ENCODE data around the gene RPS6KL1. TPM values are rescaled to one million over a fixed set of nuclear protein-coding genes. Genes with fewer than 3 reads are reported as not detected.

The RPS6KL1 gene
- polyA plus RNA-seq, 1 donor from 2014 or later, result 147 TPM

DNA sequence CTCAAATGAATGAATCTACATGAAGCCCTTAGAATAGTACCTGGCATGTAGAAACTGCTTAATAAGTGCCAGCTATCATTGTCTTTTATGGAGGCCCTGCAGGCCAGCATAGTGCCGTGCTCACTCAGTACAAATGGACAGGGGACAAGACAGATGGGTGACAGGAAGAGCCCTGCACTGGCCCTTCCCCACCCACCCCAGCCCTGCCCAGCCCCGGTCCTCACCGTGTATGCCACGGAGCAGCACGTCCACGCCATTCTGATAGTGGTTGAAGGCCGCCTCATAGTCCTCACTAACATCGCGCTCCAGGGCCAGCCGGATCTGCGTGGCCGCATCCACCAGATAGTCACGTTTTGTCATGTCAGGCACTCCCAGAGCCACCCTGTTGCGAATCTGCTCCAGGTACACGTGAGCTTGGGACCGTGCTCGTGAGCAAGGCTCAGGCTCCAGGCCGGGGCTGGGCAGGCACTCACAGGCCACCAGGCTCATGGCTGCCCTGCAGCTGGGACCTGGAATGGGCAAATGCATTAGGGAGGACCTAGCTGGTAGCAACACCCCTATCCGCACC, 1.9 kb downstream of the RPS6KL1 start:
- Histone ChIP-seq H3K9ac (ENCODE audit: low read length) (no peak overlapping the region), H3K27ac (ENCODE audit: low read length) (no peak overlapping the region), H3K79me2 (replicated peaks; ENCODE audit: insufficient read depth, low read length) (no peaks in the 10 kb centered on the region), H3K36me3 (ENCODE audit: insufficient read depth, low read length) (no peaks in the 10 kb centered on the region), H3K9me3 (ENCODE audit: low read length) (no peaks in the 10 kb centered on the region), H2AFZ (ENCODE audit: low read depth, low read length) (no peak overlapping the region), H3K9me2 (ENCODE audit: insufficient read depth, low read length) (no peaks in the 10 kb centered on the region), H3K27me3 (ENCODE audit: insufficient read depth, low read depth, low read length) (no peaks in the 10 kb centered on the region), H3K4me2 (ENCODE audit: low read length) (no peak overlapping the region), H3K4me3 (ENCODE audit: low read length) (peak overlapping the region; percentile 21), H4K20me1 (ENCODE audit: insufficient read depth) (no peaks in the 10 kb centered on the region), H3F3A (ENCODE audit: insufficient read depth, low read length, poor library complexity, severe bottlenecking) (no peaks in the 10 kb centered on the region)
- TF ChIP-seq TAF1 (IDR thresholded peaks at IDR 0.05; ENCODE audit: low read depth), result no peak
- TF ChIP-seq, protein P1, sequence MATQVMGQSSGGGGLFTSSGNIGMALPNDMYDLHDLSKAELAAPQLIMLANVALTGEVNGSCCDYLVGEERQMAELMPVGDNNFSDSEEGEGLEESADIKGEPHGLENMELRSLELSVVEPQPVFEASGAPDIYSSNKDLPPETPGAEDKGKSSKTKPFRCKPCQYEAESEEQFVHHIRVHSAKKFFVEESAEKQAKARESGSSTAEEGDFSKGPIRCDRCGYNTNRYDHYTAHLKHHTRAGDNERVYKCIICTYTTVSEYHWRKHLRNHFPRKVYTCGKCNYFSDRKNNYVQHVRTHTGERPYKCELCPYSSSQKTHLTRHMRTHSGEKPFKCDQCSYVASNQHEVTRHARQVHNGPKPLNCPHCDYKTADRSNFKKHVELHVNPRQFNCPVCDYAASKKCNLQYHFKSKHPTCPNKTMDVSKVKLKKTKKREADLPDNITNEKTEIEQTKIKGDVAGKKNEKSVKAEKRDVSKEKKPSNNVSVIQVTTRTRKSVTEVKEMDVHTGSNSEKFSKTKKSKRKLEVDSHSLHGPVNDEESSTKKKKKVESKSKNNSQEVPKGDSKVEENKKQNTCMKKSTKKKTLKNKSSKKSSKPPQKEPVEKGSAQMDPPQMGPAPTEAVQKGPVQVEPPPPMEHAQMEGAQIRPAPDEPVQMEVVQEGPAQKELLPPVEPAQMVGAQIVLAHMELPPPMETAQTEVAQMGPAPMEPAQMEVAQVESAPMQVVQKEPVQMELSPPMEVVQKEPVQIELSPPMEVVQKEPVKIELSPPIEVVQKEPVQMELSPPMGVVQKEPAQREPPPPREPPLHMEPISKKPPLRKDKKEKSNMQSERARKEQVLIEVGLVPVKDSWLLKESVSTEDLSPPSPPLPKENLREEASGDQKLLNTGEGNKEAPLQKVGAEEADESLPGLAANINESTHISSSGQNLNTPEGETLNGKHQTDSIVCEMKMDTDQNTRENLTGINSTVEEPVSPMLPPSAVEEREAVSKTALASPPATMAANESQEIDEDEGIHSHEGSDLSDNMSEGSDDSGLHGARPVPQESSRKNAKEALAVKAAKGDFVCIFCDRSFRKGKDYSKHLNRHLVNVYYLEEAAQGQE (IDR thresholded peaks at IDR 0.05; ENCODE audit: borderline replicate concordance), result no peak
- TF ChIP-seq, protein P2, sequence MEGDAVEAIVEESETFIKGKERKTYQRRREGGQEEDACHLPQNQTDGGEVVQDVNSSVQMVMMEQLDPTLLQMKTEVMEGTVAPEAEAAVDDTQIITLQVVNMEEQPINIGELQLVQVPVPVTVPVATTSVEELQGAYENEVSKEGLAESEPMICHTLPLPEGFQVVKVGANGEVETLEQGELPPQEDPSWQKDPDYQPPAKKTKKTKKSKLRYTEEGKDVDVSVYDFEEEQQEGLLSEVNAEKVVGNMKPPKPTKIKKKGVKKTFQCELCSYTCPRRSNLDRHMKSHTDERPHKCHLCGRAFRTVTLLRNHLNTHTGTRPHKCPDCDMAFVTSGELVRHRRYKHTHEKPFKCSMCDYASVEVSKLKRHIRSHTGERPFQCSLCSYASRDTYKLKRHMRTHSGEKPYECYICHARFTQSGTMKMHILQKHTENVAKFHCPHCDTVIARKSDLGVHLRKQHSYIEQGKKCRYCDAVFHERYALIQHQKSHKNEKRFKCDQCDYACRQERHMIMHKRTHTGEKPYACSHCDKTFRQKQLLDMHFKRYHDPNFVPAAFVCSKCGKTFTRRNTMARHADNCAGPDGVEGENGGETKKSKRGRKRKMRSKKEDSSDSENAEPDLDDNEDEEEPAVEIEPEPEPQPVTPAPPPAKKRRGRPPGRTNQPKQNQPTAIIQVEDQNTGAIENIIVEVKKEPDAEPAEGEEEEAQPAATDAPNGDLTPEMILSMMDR (IDR thresholded peaks at IDR 0.05; ENCODE audit: poor library complexity, severe bottlenecking), result no peak
- no peak for TF ChIP-seq EZH2 (IDR thresholded peaks at IDR 0.05; ENCODE audit: borderline replicate concordance, insufficient read depth, low read length, poor library complexity, severe bottlenecking)
- no peak for TF ChIP-seq RAD21 (conservative IDR thresholded peaks at IDR 0.05)
- TF ChIP-seq MXI1 (conservative IDR thresholded peaks at IDR 0.05; ENCODE audit: poor library complexity, severe bottlenecking), result no peak
- TF ChIP-seq EP300 (conservative IDR thresholded peaks at IDR 0.05; ENCODE audit: poor library complexity, severe bottlenecking), result no peak
- no peak for TF ChIP-seq SMC3 (conservative IDR thresholded peaks at IDR 0.05; ENCODE audit: poor library complexity)
- TF ChIP-seq POLR2AphosphoS5 (IDR thresholded peaks at IDR 0.05), result no peak

- no peak overlapping the region for H3K9ac ChIP-seq (ENCODE audit: low read length)
- H4K20me1 ChIP-seq (ENCODE audit: insufficient read depth), result no peaks in the 10 kb centered on the region
- no peak for TF ChIP-seq POLR2AphosphoS5 (IDR thresholded peaks at IDR 0.05)
- TF ChIP-seq MXI1 (conservative IDR thresholded peaks at IDR 0.05; ENCODE audit: poor library complexity, severe bottlenecking), result no peak
- TF ChIP-seq, protein P2 (IDR thresholded peaks at IDR 0.05; ENCODE audit: poor library complexity, severe bottlenecking), result no peak
- TF ChIP-seq SMC3 (conservative IDR thresholded peaks at IDR 0.05; ENCODE audit: poor library complexity), result no peak
- TF ChIP-seq EZH2 (IDR thresholded peaks at IDR 0.05; ENCODE audit: borderline replicate concordance, insufficient read depth, low read length, poor library complexity, severe bottlenecking), result no peak
- no peak for TF ChIP-seq EP300 (conservative IDR thresholded peaks at IDR 0.05; ENCODE audit: poor library complexity, severe bottlenecking)
- TF ChIP-seq RAD21 (conservative IDR thresholded peaks at IDR 0.05), result no peak
- TF ChIP-seq, protein P1 (IDR thresholded peaks at IDR 0.05; ENCODE audit: borderline replicate concordance), result no peak
- TF ChIP-seq TAF1 (IDR thresholded peaks at IDR 0.05; ENCODE audit: low read depth), result no peak
- H3K9me3 ChIP-seq (ENCODE audit: low read length), result no peaks in the 10 kb centered on the region
- no peaks in the 10 kb centered on the region for H3F3A ChIP-seq (ENCODE audit: insufficient read depth, low read length, poor library complexity, severe bottlenecking)
- H3K4me2 ChIP-seq (ENCODE audit: low read length), result no peak overlapping the region
- H2AFZ ChIP-seq (ENCODE audit: low read depth, low read length), result no peak overlapping the region
- H3K36me3 ChIP-seq (ENCODE audit: insufficient read depth, low read length), result no peaks in the 10 kb centered on the region
- H3K27ac ChIP-seq (ENCODE audit: low read length), result no peak overlapping the region
- H3K79me2 ChIP-seq (replicated peaks; ENCODE audit: insufficient read depth, low read length), result no peaks in the 10 kb centered on the region
- H3K27me3 ChIP-seq (ENCODE audit: insufficient read depth, low read depth, low read length), result no peaks in the 10 kb centered on the region
- no peak overlapping the region for H3K4me3 ChIP-seq (ENCODE audit: low read length)
- H3K9me2 ChIP-seq (ENCODE audit: insufficient read depth, low read length), result no peaks in the 10 kb centered on the region
Observed at GRCh38 chr14:74920281-74920680, 2.8 kb downstream of the RPS6KL1 start.
